GM18870 (cell line): ENCODE data around the gene CTSK.
"Not testable (repeated sequence)": the region's sequence is repeated elsewhere in the genome, so short reads cannot be mapped to it uniquely, and the experiment has no call there.

Experiments
- ATAC-seq: cut with Tn5 transposase; IDR thresholded peaks from one replicate; pipeline ENCODE4 v1.9.1; 2021; ENCODE audit warnings: moderate library complexity; ENCODE audit not compliant: unreplicated experiment

Gene CTSK

GRCh38 chr1:150807249-150808023 is 624 bp downstream of the CTSK start:
- no peak for ATAC-seq

- no peak for ATAC-seq
Measured at GRCh38 chr1:150805899-150806298, 2.2 kb downstream of the CTSK start.

GRCh38 chr1:150804671-150805070 is 3.4 kb downstream of the CTSK start:
- no peak for ATAC-seq

GRCh38 chr1:150799089-150799488 is 9.0 kb downstream of the CTSK start:
- ATAC-seq = no peak

GRCh38 chr1:150798525-150798924 is 9.5 kb downstream of the CTSK start:
- ATAC-seq = no peak

- ATAC-seq = no peak
Measured at GRCh38 chr1:150796374-150796773, 11.7 kb downstream of the CTSK start.

- ATAC-seq = not testable (repeated sequence)
Measured at GRCh38 chr1:150793778-150794177, 14.3 kb downstream of the CTSK start.

GRCh38 chr1:150793221-150793620 is 14.8 kb downstream of the CTSK start:
- ATAC-seq = no peak

- no peak for ATAC-seq
Measured at GRCh38 chr1:150791585-150791984, 16.5 kb downstream of the CTSK start.

- ATAC-seq = no peak
Measured at GRCh38 chr1:150789396-150789795, 18.7 kb downstream of the CTSK start.

- ATAC-seq = no peak
Measured at GRCh38 chr1:150788946-150789345, 19.1 kb downstream of the CTSK start.

GRCh38 chr1:150787455-150787854 is 20.6 kb downstream of the CTSK start:
- ATAC-seq = no peak

- no peak for ATAC-seq
Measured at GRCh38 chr1:150780510-150780909, 27.6 kb downstream of the CTSK start.

GRCh38 chr1:150778409-150778808 is 29.7 kb downstream of the CTSK start:
- no peak for ATAC-seq

GRCh38 chr1:150777544-150777943 is 30.5 kb downstream of the CTSK start:
- no peak for ATAC-seq

- ATAC-seq = not testable (repeated sequence)
Measured at GRCh38 chr1:150775931-150776505, 32.0 kb downstream of the CTSK start.

GRCh38 chr1:150775276-150775675 is 32.8 kb downstream of the CTSK start:
- ATAC-seq = no peak

- ATAC-seq = no peak
Measured at GRCh38 chr1:150772326-150772725, 35.7 kb downstream of the CTSK start.

- not testable (repeated sequence) for ATAC-seq
Measured at GRCh38 chr1:150767704-150768103, 40.4 kb downstream of the CTSK start.

GRCh38 chr1:150765977-150766301 is 42.1 kb downstream of the CTSK start:
- not testable (repeated sequence) for ATAC-seq

GRCh38 chr1:150765296-150765976 is 42.6 kb downstream of the CTSK start, which contains the start of gene CTSS:
CTSS (minus strand) TSS chr1:150765778; CDS start chr1:150764763, 1,015 bp downstream.
- peak; percentile 70 for ATAC-seq

GRCh38 chr1:150764617-150765101 is 43.4 kb downstream of the CTSK start:
- ATAC-seq = no peak
